IMR-90 (cell line): ENCODE measurements around the gene ATP5PB. TPM values are rescaled to one million over a fixed set of nuclear protein-coding genes. Genes with fewer than 3 reads are reported as not detected.
A peak's percentile ranks its signal among the peaks of the same experiment; 100 is the strongest.

Experiments
- ATAC-seq: fragments of 200-7000 bp; cut with Tn5 transposase; 2 replicates; pipeline ENCODE4 v1.9.1; 2020; ENCODE audit warnings: low read depth, mild to moderate bottlenecking, moderate library complexity
- BruUV-seq: library from RNA; stranded (reverse); fragments of 400-500 nt; replicated peaks from 2 replicates; lab custom pipeline; 2021; lab: Mats Ljungman, UMichigan
- CTCF ChIA-PET: fragments of 300-600 bp; formaldehyde crosslinking; extraction: SDS; loops from one replicate; lab custom pipeline; 2021; ENCODE audit warnings: antibody characterized with exemption; lab: Yijun Ruan, JAX
- POLR2A ChIA-PET: fragments of 300-600 bp; sonication (Branson Sonifier 250); formaldehyde crosslinking; loops from one replicate; lab custom pipeline; 2022; ENCODE audit warnings: antibody characterized with exemption; ENCODE audit not compliant: unreplicated experiment; lab: Charles Lee
- DNase-seq: peaks from one replicate; pipeline ENCODE4 v3.0.0; 2013
- H2AFZ ChIP-seq: replicated peaks from 2 replicates; pipeline ENCODE3; 2013; ENCODE audit warnings: low read length, mild to moderate bottlenecking; ENCODE audit not compliant: poor library complexity
- H2AK5ac ChIP-seq: 2 replicates; pipeline ENCODE4 v1.6.1; 2013; ENCODE audit warnings: low read depth, low read length, inconsistent platforms
- H2AK9ac ChIP-seq: replicated peaks from 2 replicates; pipeline ENCODE3; 2013; ENCODE audit warnings: mild to moderate bottlenecking, low read depth, low read length, moderate library complexity; ENCODE audit not compliant: poor library complexity
- H2BK120ac ChIP-seq: 2 replicates; pipeline ENCODE4 v1.6.1; 2013; ENCODE audit warnings: low read depth, low read length, inconsistent platforms
- H2BK15ac ChIP-seq: 3 replicates; pipeline ENCODE4 v1.6.1; 2013; ENCODE audit warnings: low read depth, low read length, inconsistent platforms
- H2BK20ac ChIP-seq: 2 replicates; pipeline ENCODE4 v1.6.1; 2013; ENCODE audit warnings: low read depth, mild to moderate bottlenecking, inconsistent platforms, low read length, moderate library complexity
- H2BK5ac ChIP-seq: 2 replicates; pipeline ENCODE4 v1.6.1; 2013; ENCODE audit warnings: mild to moderate bottlenecking, low read depth, low read length, inconsistent platforms; ENCODE audit not compliant: poor library complexity, severe bottlenecking
- H3K14ac ChIP-seq: replicated peaks from 2 replicates; pipeline ENCODE4 v1.6.1; 2013; ENCODE audit warnings: low read depth, low read length, inconsistent platforms
- H3K18ac ChIP-seq: 2 replicates; pipeline ENCODE4 v1.6.1; 2013; ENCODE audit warnings: low read depth, low read length, control low read depth
- H3K23ac ChIP-seq: 2 replicates; pipeline ENCODE4 v1.6.1; 2013; ENCODE audit warnings: low read depth, low read length, inconsistent platforms
- H3K27ac ChIP-seq: 2 replicates; pipeline ENCODE4 v1.5.1; 2013; ENCODE audit warnings: mild to moderate bottlenecking, control low read depth, low read length; ENCODE audit not compliant: insufficient read depth
- H3K27me3 ChIP-seq: 2 replicates; pipeline ENCODE4 v1.6.1; 2013; ENCODE audit warnings: low read length; ENCODE audit not compliant: control insufficient read depth, insufficient read depth
- H3K36me3 ChIP-seq: 2 replicates; pipeline ENCODE4 v1.6.1; 2013; ENCODE audit warnings: low read length, mixed read lengths; ENCODE audit not compliant: control insufficient read depth, insufficient read depth
- H3K4ac ChIP-seq: 2 replicates; pipeline ENCODE4 v1.6.1; 2013; ENCODE audit warnings: low read depth, low read length, inconsistent platforms
- H3K4me1 ChIP-seq: 2 replicates; pipeline ENCODE4 v1.6.1; 2013; ENCODE audit warnings: low read length, mixed read lengths; ENCODE audit not compliant: control insufficient read depth, insufficient read depth
- H3K4me2 ChIP-seq: 2 replicates; pipeline ENCODE4 v1.6.1; 2013; ENCODE audit warnings: low read depth, mild to moderate bottlenecking, control low read depth, low read length, moderate library complexity
- H3K4me3 ChIP-seq: 2 replicates; pipeline ENCODE4 v1.5.1; 2013; ENCODE audit warnings: low read depth, mild to moderate bottlenecking, control low read depth, low read length, moderate library complexity; ENCODE audit not compliant: insufficient read depth
- H3K56ac ChIP-seq: 2 replicates; pipeline ENCODE4 v1.6.1; 2013; ENCODE audit warnings: low read length, inconsistent platforms; ENCODE audit not compliant: insufficient read depth; ENCODE audit errors: extremely low read depth
- H3K79me1 ChIP-seq, 2 experiments: 2 replicates each; pipeline ENCODE4 v1.6.1; 2013; ENCODE audit warnings: low read length in 2 of 2, inconsistent platforms in 1 of 2, low read depth in 1 of 2
- H3K9ac ChIP-seq: 2 replicates; pipeline ENCODE4 v1.6.1; 2013; ENCODE audit warnings: low read depth, low read length, control low read depth
- H3K9me1 ChIP-seq: 2 replicates; pipeline ENCODE4 v1.6.1; 2013; ENCODE audit warnings: low read length, inconsistent platforms; ENCODE audit not compliant: insufficient read depth
- H3K9me3 ChIP-seq: 2 replicates; pipeline ENCODE4 v1.6.1; 2013; ENCODE audit warnings: low read length; ENCODE audit not compliant: control insufficient read depth, insufficient read depth
- H4K20me1 ChIP-seq: 2 replicates; pipeline ENCODE4 v1.6.1; 2013; ENCODE audit warnings: low read length, inconsistent platforms; ENCODE audit not compliant: insufficient read depth
- H4K5ac ChIP-seq: 2 replicates; pipeline ENCODE4 v1.6.1; 2013; ENCODE audit warnings: mild to moderate bottlenecking, low read depth, low read length, control low read depth
- H4K8ac ChIP-seq, 2 experiments: 2 replicates each; pipeline ENCODE4 v1.6.1; 2013; ENCODE audit warnings: low read depth in 2 of 2, low read length in 2 of 2, control low read depth in 1 of 2, inconsistent platforms in 1 of 2
- H4K91ac ChIP-seq: 2 replicates; pipeline ENCODE4 v1.6.1; 2013; ENCODE audit warnings: low read depth, low read length, inconsistent platforms; ENCODE audit not compliant: insufficient read depth
- CTCF ChIP-seq: conservative IDR thresholded peaks from 2 replicates; pipeline ENCODE4 v1.5.1; 2012; ENCODE audit warnings: mild to moderate bottlenecking, low read depth, low read length, improper control_type of control experiment
- FOS ChIP-seq: fragments of 150-350 bp; IDR thresholded peaks from 2 replicates; pipeline ENCODE4 v1.6.1; 2016; ENCODE audit warnings: low read depth, low read length
- MAFK ChIP-seq: IDR thresholded peaks from 2 replicates; pipeline ENCODE4 v1.6.1; 2012; ENCODE audit warnings: low read depth, low read length, improper control_type of control experiment
- MAZ ChIP-seq: IDR thresholded peaks from 2 replicates; pipeline ENCODE4 v1.6.1; 2012; ENCODE audit warnings: low read depth, mild to moderate bottlenecking, low read length, improper control_type of control experiment, moderate library complexity, borderline replicate concordance
- POLR2A ChIP-seq: IDR thresholded peaks from 2 replicates; pipeline ENCODE4 v1.6.1; 2012; ENCODE audit warnings: mild to moderate bottlenecking, low read depth, low read length
- RAD21 ChIP-seq: IDR thresholded peaks from 2 replicates; pipeline ENCODE4 v1.6.1; 2012; ENCODE audit warnings: low read length, improper control_type of control experiment
- SMC3 ChIP-seq: fragments of 150-350 bp; IDR thresholded peaks from 2 replicates; pipeline ENCODE4 v1.6.1; 2016; ENCODE audit warnings: low read depth, mild to moderate bottlenecking, antibody characterized with exemption, low read length, moderate library complexity
- WGBS, 2 experiments: methylation state at CpG; one replicate each; pipeline versions ENCODE4 v1.1.5 to v1.1.7; 2013; ENCODE audit warnings: missing lambda C conversion rate in 2 of 2; ENCODE audit not compliant: insufficient read length in 1 of 2; ENCODE audit errors: extremely low coverage in 2 of 2; 5-methylcytosine and 5-hydroxymethylcytosine counted together
- dilution Hi-C: fragments of 300-500 bp; cut with HindIII; formaldehyde crosslinking; loops from one replicate; pipeline ENCODE4 v1.14.3; 2018; ENCODE audit warnings: low sequenced_read_pairs; ENCODE audit not compliant: unreplicated experiment
- in situ Hi-C: fragments of 300-500 bp; cut with MboI; formaldehyde crosslinking; loops from 3 replicates; pipeline ENCODE4 v1.14.3; 2019; ENCODE audit warnings: low sequenced_read_pairs, inconsistent platforms, mixed read lengths
- intact Hi-C: fragments of 100-400 bp; cut with micrococcal nuclease; formaldehyde crosslinking; loops from 2 replicates; pipeline ENCODE4 v1.10.0; 2022
- polyA plus RNA-seq, 3 experiments: library from polyadenylated mRNA; depleted of rRNA; stranded (reverse); fragments of >200 nt; gene quantifications; 2 replicates each; pipeline ENCODE4 v1.2.3, GENCODE V29; 2012; ENCODE audit warnings: low replicate concordance in 1 of 3
- total RNA-seq: library from RNA; depleted of rRNA; stranded (reverse); fragments of >200 nt; gene quantifications from 2 replicates; pipeline ENCODE4 v1.2.3, GENCODE V29; 2012

ATP5PB gene
- total and polyA plus RNA-seq, 2 of the 4 experiments (the other 2 are of a cell fraction) = 234 to 301 TPM

- TF ChIP-seq SMC3 (peak; percentile 13; the same call in 1 of the 2 replicates), MAFK (no peak), RAD21 (peak; percentile 24; the same call in 1 of the 2 replicates), FOS (no peak), CTCF (peak; percentile 50), POLR2A (no peak), MAZ (no peak)
- Histone ChIP-seq H3K4me3 (no peak overlapping the region), H3K14ac (no peak overlapping the region), H3K4me2 (no peak overlapping the region), H3K27me3 (no peaks in the 10 kb centered on the region), H3K23ac (no peak overlapping the region), H3K4ac (no peak overlapping the region; the same call in 1 of the 2 replicates), H2BK20ac (no peak overlapping the region), H2BK5ac (no peak overlapping the region), H3K36me3 (peaks cover 40% of the 10 kb centered on the region), H2AK5ac (no peak overlapping the region), H3K9ac (no peak overlapping the region), H4K20me1 (no peaks in the 10 kb centered on the region), H4K91ac (no peak overlapping the region; the same call in 1 of the 2 replicates), H3K79me1 (peaks cover 17 to 18% of the 10 kb centered on the region in 2 experiments), H2BK120ac (no peak overlapping the region), H4K8ac (no peak overlapping the region), H3K9me1 (peaks cover 4% of the 10 kb centered on the region), H2AFZ (no peak overlapping the region), H3K4me1 (peaks cover 2% of the 10 kb centered on the region), H3K56ac (no peak overlapping the region), H3K27ac (no peak overlapping the region), H3K18ac (no peak overlapping the region), H2AK9ac (no peak overlapping the region), H2BK15ac (no peak overlapping the region), H4K5ac (peak overlapping the region; percentile 8; the same call in 1 of the 2 replicates), H3K9me3 (no peaks in the 10 kb centered on the region)
- DNase-seq = peak; percentile 25
- ATAC-seq = peak; percentile 48
- intact Hi-C loops (no loop called here), dilution Hi-C loops (no loop called here), in situ Hi-C loops (no loop called here)
- ChIA-PET CTCF (no interaction called here), POLR2A (no interaction called here)
- no CpG with 5 or more reads among the region's 9 CpGs for WGBS, 2 experiments
- no TSS peak for BruUV-seq
These were observed 7.6 kb upstream of the ATP5PB start for GRCh38 chr1:111441573-111442192.
